Loucy (cell line): ENCODE measurements around the gene RALA.

Source experiments
- H2AFZ ChIP-seq: fragments of 200-600 bp; sonication (generic); 2 replicates; pipeline ENCODE4 v1.6.0; 2016; ENCODE audit warnings: antibody characterized with exemption, mild to moderate bottlenecking, low read length, moderate library complexity
- H3F3A ChIP-seq: fragments of 200-600 bp; 2 replicates; pipeline ENCODE4 v1.6.0; 2016; ENCODE audit warnings: antibody characterized with exemption, low read depth, mild to moderate bottlenecking
- H3K27me3 ChIP-seq: fragments of 200-600 bp; sonication (generic); 2 replicates; pipeline ENCODE4 v1.6.1; 2014; ENCODE audit warnings: low read length, mild to moderate bottlenecking; ENCODE audit not compliant: insufficient read depth, poor library complexity, severe bottlenecking
- H3K36me3 ChIP-seq: fragments of 200-600 bp; sonication (generic); 2 replicates; pipeline ENCODE4 v1.6.1; 2016; ENCODE audit warnings: low read length; ENCODE audit not compliant: insufficient read depth
- H3K4me1 ChIP-seq: fragments of 200-600 bp; sonication (generic); 2 replicates; pipeline ENCODE4 v1.5.1; 2014; ENCODE audit warnings: low read length, mild to moderate bottlenecking; ENCODE audit not compliant: insufficient read depth, poor library complexity, severe bottlenecking
- H3K4me2 ChIP-seq: fragments of 200-600 bp; sonication (generic); 2 replicates; pipeline ENCODE4 v1.6.0; 2014; ENCODE audit warnings: antibody characterized with exemption, low read length, low read depth, mild to moderate bottlenecking; ENCODE audit not compliant: poor library complexity, severe bottlenecking
- H3K4me3 ChIP-seq: fragments of 200-600 bp; sonication (generic); 2 replicates; pipeline ENCODE4 v1.5.1; 2014; ENCODE audit warnings: low read length, mild to moderate bottlenecking, mixed read lengths; ENCODE audit not compliant: poor library complexity, severe bottlenecking
- H3K79me2 ChIP-seq: fragments of 200-600 bp; sonication (generic); 2 replicates; pipeline ENCODE4 v1.6.1; 2014; ENCODE audit warnings: low read length; ENCODE audit not compliant: insufficient read depth
- H3K9ac ChIP-seq: fragments of 200-600 bp; sonication (generic); 2 replicates; pipeline ENCODE4 v1.6.0; 2014; ENCODE audit warnings: mild to moderate bottlenecking, low read depth, low read length, moderate library complexity; ENCODE audit not compliant: poor library complexity, severe bottlenecking
- H3K9me2 ChIP-seq: fragments of 200-600 bp; sonication (generic); replicated peaks from 2 replicates; pipeline ENCODE4 v1.6.1; 2016; ENCODE audit warnings: low read depth, low read length, mixed read lengths
- H3K9me3 ChIP-seq: fragments of 200-600 bp; sonication (generic); 2 replicates; pipeline ENCODE4 v1.6.1; 2014; ENCODE audit warnings: mild to moderate bottlenecking, antibody characterized with exemption, low read length, low read depth; ENCODE audit not compliant: insufficient read depth
- H4K20me1 ChIP-seq: fragments of 200-600 bp; sonication (generic); 2 replicates; pipeline ENCODE4 v1.6.0; 2014; ENCODE audit warnings: antibody characterized with exemption, low read length, mild to moderate bottlenecking; ENCODE audit not compliant: insufficient read depth, poor library complexity, severe bottlenecking
- EZH2phosphoT487 ChIP-seq: fragments of 200-600 bp; IDR thresholded peaks from 2 replicates; pipeline ENCODE4 v1.6.1; 2018; ENCODE audit warnings: antibody characterized with exemption, mild to moderate bottlenecking, moderate library complexity, borderline replicate concordance
- TF ChIP-seq, protein P1 (sequence below): fragments of 200-600 bp; sonication (generic); conservative IDR thresholded peaks from 2 replicates; pipeline ENCODE4 v1.5.1; 2014; ENCODE audit warnings: mild to moderate bottlenecking, antibody characterized with exemption, low read length

Gene RALA

DNA sequence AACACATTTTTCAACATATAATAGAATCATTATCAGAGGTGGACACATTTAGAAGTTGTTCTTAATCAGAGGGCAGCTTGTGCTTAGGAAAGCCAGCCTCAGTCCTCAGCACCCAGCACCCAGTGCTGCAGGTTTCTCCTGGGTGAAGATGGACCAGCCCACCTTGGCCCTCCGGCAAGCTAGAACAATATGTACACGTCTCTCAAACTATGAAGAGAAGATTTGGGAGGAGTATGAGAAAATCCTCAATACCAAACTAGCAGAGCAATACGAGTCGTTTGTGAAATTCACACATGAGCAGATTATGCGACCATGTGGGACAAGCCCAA, 13.5 kb upstream of the RALA start:
- Histone ChIP-seq H3K4me2 (no peak overlapping the region), H3K79me2 (no peaks in the 10 kb centered on the region), H2AFZ (no peak overlapping the region), H3K27me3 (no peaks in the 10 kb centered on the region), H3K36me3 (no peaks in the 10 kb centered on the region), H3K9ac (no peak overlapping the region), H4K20me1 (no peaks in the 10 kb centered on the region), H3K4me3 (no peak overlapping the region), H3K9me3 (no peaks in the 10 kb centered on the region), H3K4me1 (peaks cover 7% of the 10 kb centered on the region), H3K9me2 (no peaks in the 10 kb centered on the region), H3F3A (no peaks in the 10 kb centered on the region)
- TF ChIP-seq, protein P1, sequence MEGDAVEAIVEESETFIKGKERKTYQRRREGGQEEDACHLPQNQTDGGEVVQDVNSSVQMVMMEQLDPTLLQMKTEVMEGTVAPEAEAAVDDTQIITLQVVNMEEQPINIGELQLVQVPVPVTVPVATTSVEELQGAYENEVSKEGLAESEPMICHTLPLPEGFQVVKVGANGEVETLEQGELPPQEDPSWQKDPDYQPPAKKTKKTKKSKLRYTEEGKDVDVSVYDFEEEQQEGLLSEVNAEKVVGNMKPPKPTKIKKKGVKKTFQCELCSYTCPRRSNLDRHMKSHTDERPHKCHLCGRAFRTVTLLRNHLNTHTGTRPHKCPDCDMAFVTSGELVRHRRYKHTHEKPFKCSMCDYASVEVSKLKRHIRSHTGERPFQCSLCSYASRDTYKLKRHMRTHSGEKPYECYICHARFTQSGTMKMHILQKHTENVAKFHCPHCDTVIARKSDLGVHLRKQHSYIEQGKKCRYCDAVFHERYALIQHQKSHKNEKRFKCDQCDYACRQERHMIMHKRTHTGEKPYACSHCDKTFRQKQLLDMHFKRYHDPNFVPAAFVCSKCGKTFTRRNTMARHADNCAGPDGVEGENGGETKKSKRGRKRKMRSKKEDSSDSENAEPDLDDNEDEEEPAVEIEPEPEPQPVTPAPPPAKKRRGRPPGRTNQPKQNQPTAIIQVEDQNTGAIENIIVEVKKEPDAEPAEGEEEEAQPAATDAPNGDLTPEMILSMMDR, result no peak
- no peak for TF ChIP-seq EZH2phosphoT487

DNA sequence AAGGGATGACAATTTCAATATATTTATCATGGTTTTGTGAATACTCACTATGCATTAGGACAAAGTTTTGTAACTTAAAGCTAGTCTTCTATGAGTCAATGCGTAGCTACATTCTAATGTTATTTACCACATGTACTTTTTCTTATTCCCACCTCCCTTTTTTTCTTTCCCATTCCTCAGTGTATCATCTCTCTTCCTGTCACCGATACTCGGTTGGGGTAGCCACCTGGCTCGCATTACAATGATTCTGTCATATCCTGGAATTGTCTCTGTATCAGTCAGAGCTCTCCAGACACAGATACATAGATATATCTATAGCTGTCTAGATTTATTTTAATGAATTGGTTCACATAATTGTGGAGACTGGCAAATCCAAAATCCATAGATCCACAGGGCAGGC, 9.8 kb upstream of the RALA start:
- Histone ChIP-seq H3K9me3 (no peaks in the 10 kb centered on the region), H3K4me2 (no peak overlapping the region), H2AFZ (no peak overlapping the region), H3F3A (no peaks in the 10 kb centered on the region), H3K4me1 (peaks cover 5% of the 10 kb centered on the region), H3K9ac (no peak overlapping the region), H3K9me2 (no peaks in the 10 kb centered on the region), H3K36me3 (no peaks in the 10 kb centered on the region), H3K4me3 (no peak overlapping the region), H3K79me2 (no peaks in the 10 kb centered on the region), H4K20me1 (no peaks in the 10 kb centered on the region), H3K27me3 (no peaks in the 10 kb centered on the region)
- TF ChIP-seq, protein P1, result no peak
- TF ChIP-seq EZH2phosphoT487, result no peak

DNA sequence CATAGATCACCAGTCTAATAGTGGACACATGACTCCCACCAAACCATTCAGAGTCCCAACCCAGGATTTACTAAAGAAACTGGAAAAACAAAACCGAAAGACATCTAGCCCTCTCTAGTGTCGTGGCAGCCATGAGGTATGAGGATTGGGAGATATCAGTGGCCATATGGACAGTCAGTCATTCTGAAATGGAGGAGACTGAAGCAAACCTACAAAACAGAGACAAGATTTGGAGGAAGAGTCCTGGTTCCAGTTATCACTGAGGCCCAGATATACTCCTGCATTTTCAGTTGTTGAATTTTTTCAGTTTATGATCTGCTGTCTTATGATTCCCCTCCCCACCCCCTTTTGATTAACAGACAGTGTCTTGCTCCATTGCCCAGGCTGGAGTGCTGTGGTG, 9.1 kb upstream of the RALA start:
- no peaks in the 10 kb centered on the region for H4K20me1 ChIP-seq
- no peaks in the 10 kb centered on the region for H3K27me3 ChIP-seq
- H3K4me1 ChIP-seq, result no peaks in the 10 kb centered on the region
- H2AFZ ChIP-seq, result no peak overlapping the region
- no peak overlapping the region for H3K4me3 ChIP-seq
- H3K9ac ChIP-seq, result no peak overlapping the region
- H3K36me3 ChIP-seq, result no peaks in the 10 kb centered on the region
- TF ChIP-seq, protein P1, result no peak
- TF ChIP-seq EZH2phosphoT487, result no peak
- no peaks in the 10 kb centered on the region for H3K9me3 ChIP-seq
- no peaks in the 10 kb centered on the region for H3K9me2 ChIP-seq
- H3K4me2 ChIP-seq, result no peak overlapping the region
- no peaks in the 10 kb centered on the region for H3K79me2 ChIP-seq
- no peaks in the 10 kb centered on the region for H3F3A ChIP-seq
